SH-SY5Y (cell line): ENCODE measurements around the gene SDSL.

Experiments
- GATA2 ChIP-seq: IDR thresholded peaks from 2 replicates; pipeline ENCODE4 v1.6.1; 2011; ENCODE audit warnings: mild to moderate bottlenecking, low read depth, low read length
- GATA3 ChIP-seq: IDR thresholded peaks from 2 replicates; pipeline ENCODE4 v1.6.1; 2011; ENCODE audit warnings: low read depth, mild to moderate bottlenecking, low read length, moderate library complexity

GRCh38 chr12:113443030-113443539 lies 20.9 kb downstream of the SDSL start:
- TF ChIP-seq GATA2 (no peak), GATA3 (no peak)
